ENCODE results near the gene DCAF5. TPM values are rescaled to one million over a fixed set of nuclear protein-coding genes. Genes with fewer than 3 reads are reported as not detected.

Gene DCAF5
- total and polyA plus RNA-seq, 8 donors = 15.9 to 30.4 (median 20.2) TPM

GRCh38 chr14:69133206-69134125 is 19.5 kb downstream of the DCAF5 start:
- DNase-seq (peak in 2 of 6 donors; percentile 45 to 56), ATAC-seq (peak; percentile 79 to 88 (median 86)), FAIRE-seq (no peak)
- H3K9me3 ChIP-seq = no peaks in the 10 kb centered on the region
- TF ChIP-seq, protein P1, sequence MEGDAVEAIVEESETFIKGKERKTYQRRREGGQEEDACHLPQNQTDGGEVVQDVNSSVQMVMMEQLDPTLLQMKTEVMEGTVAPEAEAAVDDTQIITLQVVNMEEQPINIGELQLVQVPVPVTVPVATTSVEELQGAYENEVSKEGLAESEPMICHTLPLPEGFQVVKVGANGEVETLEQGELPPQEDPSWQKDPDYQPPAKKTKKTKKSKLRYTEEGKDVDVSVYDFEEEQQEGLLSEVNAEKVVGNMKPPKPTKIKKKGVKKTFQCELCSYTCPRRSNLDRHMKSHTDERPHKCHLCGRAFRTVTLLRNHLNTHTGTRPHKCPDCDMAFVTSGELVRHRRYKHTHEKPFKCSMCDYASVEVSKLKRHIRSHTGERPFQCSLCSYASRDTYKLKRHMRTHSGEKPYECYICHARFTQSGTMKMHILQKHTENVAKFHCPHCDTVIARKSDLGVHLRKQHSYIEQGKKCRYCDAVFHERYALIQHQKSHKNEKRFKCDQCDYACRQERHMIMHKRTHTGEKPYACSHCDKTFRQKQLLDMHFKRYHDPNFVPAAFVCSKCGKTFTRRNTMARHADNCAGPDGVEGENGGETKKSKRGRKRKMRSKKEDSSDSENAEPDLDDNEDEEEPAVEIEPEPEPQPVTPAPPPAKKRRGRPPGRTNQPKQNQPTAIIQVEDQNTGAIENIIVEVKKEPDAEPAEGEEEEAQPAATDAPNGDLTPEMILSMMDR (IDR thresholded peaks at IDR 0.05) = no peak
- 11 to 13% methylated on average over 3 of the region's 3 CpGs for WGBS, 2 donors
- H3K27ac ChIP-seq = peak overlapping the region in 2 of 4 donors; percentile 13 to 38
- H3K4me1 ChIP-seq = peaks cover 10 to 28% (median 23%) of the 10 kb centered on the region in 3 donors
- intact Hi-C loops (cut with DNase I) = no loop called here
- H3K4me3 ChIP-seq = no peak overlapping the region
- no peaks in the 10 kb centered on the region for H3K36me3 ChIP-seq
- no peaks in the 10 kb centered on the region for H3K27me3 ChIP-seq

DNA sequence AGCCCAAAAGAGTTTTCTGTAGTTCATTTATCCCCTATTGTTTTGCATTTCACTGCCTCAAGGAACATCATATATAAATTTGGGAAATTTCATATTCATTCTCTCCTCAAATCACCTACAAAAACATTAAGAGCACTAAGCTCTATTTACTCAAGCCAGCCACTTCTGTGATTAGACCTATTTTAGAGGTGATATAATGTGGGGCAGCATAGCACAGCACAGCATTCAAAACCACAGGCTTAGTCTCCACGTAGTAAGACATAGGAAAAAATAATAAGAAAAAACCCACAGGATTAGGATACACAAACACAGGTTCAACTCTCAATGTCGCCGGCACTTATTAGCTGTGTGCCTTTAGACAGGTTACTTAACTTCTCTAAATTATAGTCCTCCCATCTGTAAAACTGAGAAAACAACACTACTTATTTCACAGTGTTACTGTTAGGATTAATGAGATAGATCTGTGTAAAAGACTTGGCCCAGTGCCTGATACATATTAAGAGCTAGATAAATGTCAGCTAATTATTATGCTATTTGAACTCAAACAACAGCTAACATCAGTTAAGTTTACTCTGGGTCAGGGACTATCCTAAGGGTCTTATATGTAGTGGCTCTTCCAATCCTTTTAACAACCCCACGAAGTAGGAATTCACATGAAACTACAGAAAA is 20.3 kb downstream of the DCAF5 start:
- 45 to 62% methylated on average over 4 of the region's 4 CpGs for WGBS, 2 donors
- intact Hi-C loops (cut with DNase I) = no loop called here
- ATAC-seq = peak in 3 of 4 donors; percentile 2 to 5 (median 4)
- Histone ChIP-seq H3K27ac (peak overlapping the region in 1 of 4 donors; percentile 25), H3K36me3 (no peaks in the 10 kb centered on the region), H3K9me3 (no peaks in the 10 kb centered on the region), H3K4me1 (peaks cover 10 to 28% (median 23%) of the 10 kb centered on the region in 3 donors), H3K4me3 (no peak overlapping the region), H3K27me3 (no peaks in the 10 kb centered on the region)
- TF ChIP-seq, protein P1 (IDR thresholded peaks at IDR 0.05) = no peak
- no peak for FAIRE-seq
- DNase-seq = no peak

DNA sequence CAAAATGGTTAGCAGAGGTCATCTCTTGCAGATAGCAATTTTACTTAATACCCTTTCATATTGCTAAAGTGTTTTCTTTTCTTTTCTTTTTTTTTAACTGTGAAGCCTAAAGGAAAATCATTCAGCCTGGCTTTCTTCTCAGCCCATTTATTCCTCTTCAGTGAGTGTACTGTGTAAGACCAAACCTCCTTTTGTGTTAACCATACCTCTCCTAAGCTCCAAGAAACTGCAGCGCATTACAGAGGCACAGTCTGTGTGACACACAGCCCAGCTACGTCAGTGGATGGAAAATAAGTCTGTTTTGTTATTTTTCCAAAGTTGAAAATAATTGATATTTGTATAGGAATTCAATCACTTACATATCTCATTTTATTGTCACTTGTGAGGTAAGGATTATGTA is 21.7 kb downstream of the DCAF5 start:
- DNase-seq (no peak), FAIRE-seq (no peak), ATAC-seq (no peak)
- intact Hi-C loops (cut with DNase I) = no loop called here
- WGBS, 2 donors = 92 to 93% methylated on average over 2 of the region's 2 CpGs
- TF ChIP-seq, protein P1 (IDR thresholded peaks at IDR 0.05) = no peak
- Histone ChIP-seq H3K4me1 (peaks cover 10 to 28% (median 19%) of the 10 kb centered on the region in 3 donors), H3K36me3 (no peaks in the 10 kb centered on the region), H3K9me3 (no peaks in the 10 kb centered on the region), H3K4me3 (no peak overlapping the region), H3K27ac (no peak overlapping the region), H3K27me3 (no peaks in the 10 kb centered on the region)

- DNase-seq (peak; percentile 49 to 76 (median 64)), FAIRE-seq (peak; percentile 9), ATAC-seq (peak; percentile 64 to 86 (median 81))
- H3K27me3 ChIP-seq = no peaks in the 10 kb centered on the region
- WGBS, 2 donors = 13 to 15% methylated on average over 7 of the region's 7 CpGs
- H3K27ac ChIP-seq = no peak overlapping the region
- intact Hi-C loops (cut with DNase I) = no loop called here
- H3K4me1 ChIP-seq = peaks cover 10 to 28% (median 19%) of the 10 kb centered on the region in 3 donors
- no peak overlapping the region for H3K4me3 ChIP-seq
- no peaks in the 10 kb centered on the region for H3K36me3 ChIP-seq
- TF ChIP-seq, protein P1 (IDR thresholded peaks at IDR 0.05) = peak; percentile 63 to 88 (median 79)
- H3K9me3 ChIP-seq = no peaks in the 10 kb centered on the region
Measured at GRCh38 chr14:69129264-69129880, 23.5 kb downstream of the DCAF5 start.

All from pancreas (tissue), 10 donors.